PC-9 (cell line): ENCODE results near the gene TENM4. TPM values are rescaled to one million over a fixed set of nuclear protein-coding genes. Genes with fewer than 3 reads are reported as not detected.

ENCODE experiments used
- BruUV-seq: library from RNA; stranded (reverse); fragments of 400-500 nt; replicated peaks from 2 replicates; lab custom pipeline; 2021; lab: Mats Ljungman, UMichigan
- CTCF ChIA-PET: fragments of 300-600 bp; sonication (Branson Sonifier 250); formaldehyde crosslinking; loops from one replicate; lab custom pipeline; 2022; ENCODE audit warnings: antibody characterized with exemption; lab: Charles Lee
- POLR2A ChIA-PET: fragments of 300-600 bp; sonication (Branson Sonifier 250); formaldehyde crosslinking; loops from one replicate; lab custom pipeline; 2022; ENCODE audit warnings: antibody characterized with exemption; ENCODE audit not compliant: unreplicated experiment; lab: Charles Lee
- DNase-seq, 2 experiments: peaks; one replicate each; pipeline versions ENCODE4 v3.0.0 to v3.0.0-alpha.2; 2015 to 2022; ENCODE audit warnings: mixed read lengths in 1 of 2
- H2AFZ ChIP-seq: fragments of 200-600 bp; sonication (generic); 2 replicates; pipeline ENCODE4 v1.8.1; 2017; ENCODE audit warnings: antibody characterized with exemption
- H3F3A ChIP-seq: fragments of 200-600 bp; sonication (generic); 2 replicates; pipeline ENCODE4 v1.8.1; 2017; ENCODE audit warnings: antibody characterized with exemption, mild to moderate bottlenecking, low read depth; ENCODE audit not compliant: insufficient read depth
- H3K27ac ChIP-seq: fragments of 200-600 bp; sonication (generic); 2 replicates; pipeline ENCODE4 v1.6.1; 2016; ENCODE audit warnings: mixed run types
- H3K27me3 ChIP-seq: fragments of 200-600 bp; sonication (generic); 2 replicates; pipeline ENCODE4 v1.6.1; 2016; ENCODE audit warnings: low read depth, mixed run types; ENCODE audit not compliant: insufficient read depth
- H3K36me3 ChIP-seq: fragments of 200-600 bp; sonication (generic); 2 replicates; pipeline ENCODE4 v1.6.1; 2016; ENCODE audit warnings: low read depth, mixed run types
- H3K4me1 ChIP-seq: fragments of 200-600 bp; sonication (generic); replicated peaks from 2 replicates; pipeline ENCODE4 v1.6.1; 2016; ENCODE audit warnings: mixed run types; ENCODE audit not compliant: insufficient read depth
- H3K4me2 ChIP-seq: fragments of 200-600 bp; sonication (generic); 2 replicates; pipeline ENCODE4 v1.6.1; 2017; ENCODE audit warnings: mixed run types
- H3K4me3 ChIP-seq: fragments of 200-600 bp; sonication (generic); 2 replicates; pipeline ENCODE4 v1.6.1; 2016; ENCODE audit warnings: mixed run types
- H3K79me2 ChIP-seq: fragments of 200-600 bp; sonication (generic); 2 replicates; pipeline ENCODE4 v1.6.1; 2017; ENCODE audit warnings: low read depth, mixed run types
- H3K9me2 ChIP-seq: fragments of 200-600 bp; sonication (generic); 2 replicates; pipeline ENCODE4 v1.8.1; 2017; ENCODE audit warnings: mild to moderate bottlenecking; ENCODE audit not compliant: insufficient read depth
- H3K9me3 ChIP-seq: fragments of 200-600 bp; sonication (generic); 2 replicates; pipeline ENCODE4 v1.8.1; 2016; ENCODE audit warnings: low read depth; ENCODE audit not compliant: insufficient read depth
- H4K20me1 ChIP-seq: fragments of 200-600 bp; sonication (generic); 2 replicates; pipeline ENCODE4 v1.8.1; 2017; ENCODE audit not compliant: insufficient read depth
- CTCF ChIP-seq: fragments of 200-600 bp; sonication (generic); conservative IDR thresholded peaks from 2 replicates; pipeline ENCODE4 v1.6.1; 2017; ENCODE audit warnings: mixed run types, antibody characterized with exemption, mild to moderate bottlenecking, moderate library complexity
- EZH2 ChIP-seq: fragments of 200-600 bp; sonication (generic); IDR thresholded peaks from 2 replicates; pipeline ENCODE4 v1.8.0; 2017; ENCODE audit warnings: antibody characterized with exemption, low read depth
- intact Hi-C: fragments of 100-400 bp; cut with micrococcal nuclease; formaldehyde crosslinking; loops from one replicate; pipeline ENCODE4 v1.10.0; 2022; ENCODE audit not compliant: unreplicated experiment
- total RNA-seq: library from RNA; stranded (reverse); gene quantifications from 2 replicates; pipeline ENCODE4 v1.2.3, GENCODE V29; 2021

The TENM4 gene
- total RNA-seq, 1 experiment from 2014 or later = not detected

DNA sequence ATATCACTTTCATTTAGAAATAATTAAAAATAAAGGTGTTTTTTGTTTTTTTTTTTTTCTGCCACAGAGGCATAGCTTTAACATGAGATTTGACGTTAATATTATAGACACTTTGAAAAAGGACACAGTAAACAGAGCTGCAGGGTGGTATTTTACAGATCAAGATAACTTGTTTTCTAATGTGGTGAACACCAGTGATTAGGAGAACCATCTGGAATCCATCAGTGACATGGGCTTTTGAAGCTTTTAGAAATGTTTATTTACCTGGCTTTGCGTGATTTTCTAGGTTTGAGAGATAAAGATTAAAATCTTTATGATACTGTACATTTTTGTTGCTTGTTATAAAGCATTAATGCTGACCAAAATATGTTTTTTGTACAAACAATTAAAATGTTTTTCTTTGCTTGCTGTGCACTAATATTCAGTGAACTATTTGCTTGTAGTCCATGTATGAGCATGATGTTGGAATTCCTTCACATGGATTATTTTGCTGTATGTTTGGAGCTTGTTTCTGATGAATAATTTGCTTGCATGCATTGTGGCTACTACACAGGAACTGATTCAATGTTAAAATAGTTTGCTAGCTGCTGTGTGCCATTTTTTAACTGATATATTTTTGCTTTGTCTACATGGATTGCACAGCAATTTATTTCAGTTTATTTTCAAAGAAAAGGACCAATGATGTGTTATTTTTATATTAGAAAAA is 514.0 kb downstream of the TENM4 start:
- CTCF ChIA-PET = interaction anchor here (0.6 kb wide), 1 partner anchor 255 kb away, joined by 7 read pairs; no protein-coding TSS in a partner anchor
- H4K20me1 ChIP-seq = no peaks in the 10 kb centered on the region
- intact Hi-C loops = no loop called here
- no peak overlapping the region for H3K4me3 ChIP-seq
- H3K4me1 ChIP-seq = no peaks in the 10 kb centered on the region
- TF ChIP-seq CTCF = no peak
- TF ChIP-seq EZH2 = no peak
- H2AFZ ChIP-seq = no peak overlapping the region
- no peaks in the 10 kb centered on the region for H3K36me3 ChIP-seq
- no peaks in the 10 kb centered on the region for H3K79me2 ChIP-seq
- H3K4me2 ChIP-seq = no peak overlapping the region
- no peaks in the 10 kb centered on the region for H3F3A ChIP-seq
- DNase-seq = no peak
- no peaks in the 10 kb centered on the region for H3K9me3 ChIP-seq
- no TSS peak for BruUV-seq
- H3K27me3 ChIP-seq = peaks cover 85% of the 10 kb centered on the region
- H3K9me2 ChIP-seq = no peaks in the 10 kb centered on the region
- no peak overlapping the region for H3K27ac ChIP-seq
- POLR2A ChIA-PET = no interaction called here

DNA sequence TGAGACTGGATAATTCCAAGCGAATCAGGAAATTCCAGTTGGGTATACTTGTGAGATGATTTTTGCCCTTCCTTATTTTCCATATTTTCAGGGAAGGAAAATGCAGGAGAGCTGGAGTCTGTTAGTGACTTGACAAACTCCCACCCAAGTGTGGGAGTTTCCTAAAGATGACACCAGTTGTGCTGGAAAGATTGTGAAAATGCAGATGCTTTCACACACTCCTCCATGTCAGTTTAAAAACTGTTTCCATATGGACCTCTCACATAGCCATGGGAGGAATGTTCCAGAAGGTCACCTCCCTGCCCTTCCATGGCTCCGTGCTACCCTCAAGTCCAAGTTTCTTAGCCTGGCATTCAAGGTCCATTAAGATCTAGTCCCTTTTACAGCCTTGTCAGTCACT is 515.4 kb downstream of the TENM4 start:
- intact Hi-C loops = no loop called here
- Histone ChIP-seq H3K4me2 (no peak overlapping the region), H3K4me3 (no peak overlapping the region), H3K9me2 (no peaks in the 10 kb centered on the region), H3F3A (no peaks in the 10 kb centered on the region), H3K79me2 (no peaks in the 10 kb centered on the region), H3K27ac (no peak overlapping the region), H2AFZ (no peak overlapping the region), H4K20me1 (no peaks in the 10 kb centered on the region), H3K9me3 (no peaks in the 10 kb centered on the region), H3K27me3 (peaks cover 85% of the 10 kb centered on the region), H3K4me1 (no peaks in the 10 kb centered on the region), H3K36me3 (no peaks in the 10 kb centered on the region)
- no peak for DNase-seq
- CTCF ChIA-PET = no interaction called here
- BruUV-seq = no TSS peak
- TF ChIP-seq CTCF (no peak), EZH2 (no peak)
- POLR2A ChIA-PET = no interaction called here

GRCh38 chr11:78922859-78923625 is 517.8 kb downstream of the TENM4 start:
- CTCF ChIA-PET = no interaction called here
- no peaks in the 10 kb centered on the region; the same call in 1 of the 2 replicates for H3K9me2 ChIP-seq
- POLR2A ChIA-PET = no interaction called here
- H3K27ac ChIP-seq = no peak overlapping the region
- no peaks in the 10 kb centered on the region for H4K20me1 ChIP-seq
- no peak overlapping the region for H3K4me2 ChIP-seq
- TF ChIP-seq CTCF = no peak
- no peak for TF ChIP-seq EZH2
- no peak for DNase-seq
- H3K27me3 ChIP-seq = peaks cover 87% of the 10 kb centered on the region
- no peak overlapping the region for H3K4me3 ChIP-seq
- H3F3A ChIP-seq = no peaks in the 10 kb centered on the region
- intact Hi-C loops = no loop called here
- no peaks in the 10 kb centered on the region for H3K4me1 ChIP-seq
- no peaks in the 10 kb centered on the region for H3K9me3 ChIP-seq
- BruUV-seq = no TSS peak
- H3K79me2 ChIP-seq = no peaks in the 10 kb centered on the region
- H3K36me3 ChIP-seq = no peaks in the 10 kb centered on the region
- H2AFZ ChIP-seq = no peak overlapping the region
